HEK293 (cell line): ENCODE measurements around the gene MEI4.

Experiments used
- CTCF ChIA-PET: fragments of 350-600 bp; formaldehyde crosslinking; extraction: SDS; loops from one replicate; lab custom pipeline; 2021; ENCODE audit warnings: antibody characterized with exemption; lab: Yijun Ruan, JAX
- POLR2A ChIA-PET: fragments of 300-600 bp; formaldehyde crosslinking; extraction: SDS; loops from one replicate; lab custom pipeline; 2020; ENCODE audit warnings: antibody characterized with exemption, inconsistent platforms; lab: Yijun Ruan, JAX
- H3K27ac ChIP-seq: fragments of 200-500 bp; sonication (Bioruptor generic); 2 replicates; pipeline ENCODE4 v1.5.1; 2014; ENCODE audit warnings: low read depth, low read length, control low read depth, inconsistent platforms; ENCODE audit errors: extremely low read depth
- H3K36me3 ChIP-seq, 2 experiments: fragments of 200-500 bp in 1 of 2; sonication (Bioruptor generic) in 1 of 2; 1 replicate in 1 of 2; 2 replicates in 1 of 2; pipeline ENCODE4 v1.5.1; 2014 to 2017; ENCODE audit warnings: inconsistent platforms in 2 of 2, low read length in 2 of 2; ENCODE audit not compliant: control insufficient read depth in 2 of 2, insufficient read depth in 1 of 2
- H3K4me1 ChIP-seq: fragments of 200-500 bp; sonication (Bioruptor generic); 2 replicates; pipeline ENCODE4 v1.5.1; 2014; ENCODE audit warnings: mild to moderate bottlenecking, low read length, inconsistent platforms; ENCODE audit not compliant: control insufficient read depth, insufficient read depth
- H3K4me3 ChIP-seq: 2 replicates; pipeline ENCODE4 v1.5.1; 2011; ENCODE audit warnings: low read depth, mild to moderate bottlenecking, control low read depth, low read length, moderate library complexity
- H3K9me3 ChIP-seq: fragments of 200-500 bp; sonication (Bioruptor generic); 2 replicates; pipeline ENCODE4 v1.5.1; 2014; ENCODE audit warnings: low read depth, low read length, inconsistent platforms; ENCODE audit not compliant: control insufficient read depth, insufficient read depth
- KLF1 ChIP-seq: fragments of 450-650 bp; formaldehyde crosslinking; IDR thresholded peaks from 2 replicates; pipeline ENCODE4 v1.5.1; 2016; ENCODE audit warnings: missing biosample characterization, missing genetic modification characterization
- PATZ1 ChIP-seq: fragments of 450-650 bp; formaldehyde crosslinking; IDR thresholded peaks from 2 replicates; pipeline ENCODE4 v1.5.1; 2016; ENCODE audit warnings: missing biosample characterization, missing genetic modification characterization
- SALL2 ChIP-seq: fragments of 450-650 bp; formaldehyde crosslinking; IDR thresholded peaks from 2 replicates; pipeline ENCODE4 v1.5.0; 2017; ENCODE audit warnings: missing biosample characterization, mild to moderate bottlenecking, missing genetic modification characterization, borderline replicate concordance
- SP3 ChIP-seq: fragments of 450-650 bp; formaldehyde crosslinking; IDR thresholded peaks from 2 replicates; pipeline ENCODE4 v1.5.1; 2016; ENCODE audit warnings: missing biosample characterization, missing genetic modification characterization
- ZBTB21 ChIP-seq: fragments of 450-650 bp; formaldehyde crosslinking; IDR thresholded peaks from 2 replicates; pipeline ENCODE4 v1.5.1; 2017; ENCODE audit warnings: missing biosample characterization, missing genetic modification characterization
- ZFP41 ChIP-seq: fragments of 450-650 bp; formaldehyde crosslinking; IDR thresholded peaks from 2 replicates; pipeline ENCODE4 v1.5.1; 2016; ENCODE audit warnings: missing biosample characterization, missing genetic modification characterization, borderline replicate concordance
- ZNF10 ChIP-seq: fragments of 450-650 bp; formaldehyde crosslinking; IDR thresholded peaks from 2 replicates; pipeline ENCODE4 v1.5.1; 2017; ENCODE audit warnings: missing biosample characterization, missing genetic modification characterization
- ZNF138 ChIP-seq: fragments of 450-650 bp; formaldehyde crosslinking; IDR thresholded peaks from 2 replicates; pipeline ENCODE4 v1.5.1; 2016; ENCODE audit warnings: missing biosample characterization, missing genetic modification characterization, borderline replicate concordance
- ZNF223 ChIP-seq: fragments of 450-650 bp; formaldehyde crosslinking; IDR thresholded peaks from 2 replicates; pipeline ENCODE4 v1.5.1; 2016; ENCODE audit warnings: missing biosample characterization, missing genetic modification characterization
- ZNF23 ChIP-seq: fragments of 450-650 bp; formaldehyde crosslinking; IDR thresholded peaks from 2 replicates; pipeline ENCODE4 v1.5.1; 2016; ENCODE audit warnings: missing biosample characterization, missing genetic modification characterization, borderline replicate concordance
- ZNF24 ChIP-seq: fragments of 450-650 bp; formaldehyde crosslinking; IDR thresholded peaks from 2 replicates; pipeline ENCODE4 v1.5.1; 2016; ENCODE audit warnings: missing biosample characterization, missing genetic modification characterization
- ZNF292 ChIP-seq: fragments of 450-650 bp; formaldehyde crosslinking; IDR thresholded peaks from 2 replicates; pipeline ENCODE4 v1.5.1; 2016; ENCODE audit warnings: low read depth, missing biosample characterization, missing genetic modification characterization, borderline replicate concordance
- ZNF302 ChIP-seq: fragments of 450-650 bp; formaldehyde crosslinking; IDR thresholded peaks from 2 replicates; pipeline ENCODE4 v1.5.1; 2016; ENCODE audit warnings: missing biosample characterization, missing genetic modification characterization, low read depth
- ZNF350 ChIP-seq: fragments of 450-650 bp; formaldehyde crosslinking; IDR thresholded peaks from 2 replicates; pipeline ENCODE4 v1.5.0; 2017; ENCODE audit warnings: missing biosample characterization, mild to moderate bottlenecking, missing genetic modification characterization
- ZNF518A ChIP-seq: fragments of 450-650 bp; formaldehyde crosslinking; conservative IDR thresholded peaks from 2 replicates; pipeline ENCODE4 v1.5.1; 2016; ENCODE audit warnings: low read depth, missing biosample characterization, missing genetic modification characterization
- ZNF529 ChIP-seq: fragments of 450-650 bp; formaldehyde crosslinking; IDR thresholded peaks from 2 replicates; pipeline ENCODE4 v1.5.1; 2017; ENCODE audit warnings: missing genetic modification characterization, missing biosample characterization; ENCODE audit not compliant: insufficient replicate concordance
- ZNF549 ChIP-seq: fragments of 450-650 bp; IDR thresholded peaks from 2 replicates; pipeline ENCODE4 v1.5.1; 2018; ENCODE audit warnings: missing biosample characterization, missing genetic modification characterization, mild to moderate bottlenecking, inconsistent platforms, moderate library complexity
- ZNF639 ChIP-seq: fragments of 450-650 bp; formaldehyde crosslinking; IDR thresholded peaks from 2 replicates; pipeline ENCODE4 v1.5.1; 2016; ENCODE audit warnings: missing biosample characterization, missing genetic modification characterization
- ZNF660 ChIP-seq: fragments of 450-650 bp; IDR thresholded peaks from 2 replicates; pipeline ENCODE4 v1.5.1; 2018; ENCODE audit warnings: missing biosample characterization, mild to moderate bottlenecking, missing genetic modification characterization
- ZNF747 ChIP-seq: fragments of 450-650 bp; formaldehyde crosslinking; IDR thresholded peaks from 2 replicates; pipeline ENCODE4 v1.5.1; 2016; ENCODE audit warnings: missing biosample characterization, missing genetic modification characterization
- ZNF837 ChIP-seq: fragments of 450-650 bp; formaldehyde crosslinking; IDR thresholded peaks from 2 replicates; pipeline ENCODE4 v1.5.1; 2016; ENCODE audit warnings: missing biosample characterization, missing genetic modification characterization
- ZSCAN4 ChIP-seq: fragments of 450-650 bp; formaldehyde crosslinking; IDR thresholded peaks from 2 replicates; pipeline ENCODE4 v1.5.1; 2017; ENCODE audit warnings: missing biosample characterization, missing genetic modification characterization

Gene MEI4

GRCh38 chr6:77965449-77965848 lies 312.6 kb downstream of the MEI4 start:
- Histone ChIP-seq H3K4me3 (no peak overlapping the region), H3K9me3 (no peaks in the 10 kb centered on the region), H3K4me1 (no peaks in the 10 kb centered on the region), H3K27ac (no peak overlapping the region), H3K36me3 (no peaks in the 10 kb centered on the region)
- CTCF ChIA-PET = no interaction called here
- POLR2A ChIA-PET = no interaction called here
- TF ChIP-seq ZNF518A (tag by site-specific recombination) (no peak), ZNF302 (no peak), ZNF23 (tag by site-specific recombination) (no peak), ZNF10 (tag by site-specific recombination) (no peak), ZNF223 (no peak), ZNF549 (tag by site-specific recombination) (no peak), ZNF350 (no peak), ZSCAN4 (tag by site-specific recombination) (no peak), ZFP41 (tag by site-specific recombination) (no peak)

GRCh38 chr6:77972334-77972733 lies 319.5 kb downstream of the MEI4 start:
- no peaks in the 10 kb centered on the region for H3K36me3 ChIP-seq
- POLR2A ChIA-PET = no interaction called here
- no peak for TF ChIP-seq ZNF660 (tag by site-specific recombination)
- TF ChIP-seq ZNF639 (tag by site-specific recombination) = no peak
- TF ChIP-seq ZNF138 (tag by site-specific recombination) = no peak
- TF ChIP-seq KLF1 = no peak
- TF ChIP-seq ZNF529 = no peak
- TF ChIP-seq SALL2 (tag by site-specific recombination) = no peak
- no peak for TF ChIP-seq ZNF837 (tag by site-specific recombination)
- TF ChIP-seq ZNF747 (tag by site-specific recombination) = no peak
- TF ChIP-seq ZNF24 (tag by site-specific recombination) = no peak
- TF ChIP-seq ZNF292 (tag by site-specific recombination) = no peak
- TF ChIP-seq ZBTB21 (tag by site-specific recombination) = no peak
- no peak for TF ChIP-seq SP3 (tag by site-specific recombination)
- TF ChIP-seq PATZ1 (tag by site-specific recombination) = no peak
- TF ChIP-seq, all 188 proteins: peak for 0
- Histone ChIP-seq H3K4me1 (no peaks in the 10 kb centered on the region), H3K9me3 (no peaks in the 10 kb centered on the region), H3K27ac (no peak overlapping the region), H3K4me3 (no peak overlapping the region)
- CTCF ChIA-PET = no interaction called here
